NB4 (cell line): ENCODE data around the gene INPP4A.

Source experiments
- POLR2A ChIP-seq: IDR thresholded peaks from 2 replicates; pipeline ENCODE4 v1.6.1; 2011; ENCODE audit warnings: mild to moderate bottlenecking; ENCODE audit not compliant: insufficient read length; ENCODE audit errors: extremely low read depth
- TF ChIP-seq, protein P1 (sequence below): IDR thresholded peaks from one replicate; pipeline ENCODE4 v1.5.1; 2012; ENCODE audit warnings: low read depth, low read length

GRCh38 chr2:98543214-98543613 is 98.6 kb downstream of the INPP4A start:
- TF ChIP-seq, protein P1, sequence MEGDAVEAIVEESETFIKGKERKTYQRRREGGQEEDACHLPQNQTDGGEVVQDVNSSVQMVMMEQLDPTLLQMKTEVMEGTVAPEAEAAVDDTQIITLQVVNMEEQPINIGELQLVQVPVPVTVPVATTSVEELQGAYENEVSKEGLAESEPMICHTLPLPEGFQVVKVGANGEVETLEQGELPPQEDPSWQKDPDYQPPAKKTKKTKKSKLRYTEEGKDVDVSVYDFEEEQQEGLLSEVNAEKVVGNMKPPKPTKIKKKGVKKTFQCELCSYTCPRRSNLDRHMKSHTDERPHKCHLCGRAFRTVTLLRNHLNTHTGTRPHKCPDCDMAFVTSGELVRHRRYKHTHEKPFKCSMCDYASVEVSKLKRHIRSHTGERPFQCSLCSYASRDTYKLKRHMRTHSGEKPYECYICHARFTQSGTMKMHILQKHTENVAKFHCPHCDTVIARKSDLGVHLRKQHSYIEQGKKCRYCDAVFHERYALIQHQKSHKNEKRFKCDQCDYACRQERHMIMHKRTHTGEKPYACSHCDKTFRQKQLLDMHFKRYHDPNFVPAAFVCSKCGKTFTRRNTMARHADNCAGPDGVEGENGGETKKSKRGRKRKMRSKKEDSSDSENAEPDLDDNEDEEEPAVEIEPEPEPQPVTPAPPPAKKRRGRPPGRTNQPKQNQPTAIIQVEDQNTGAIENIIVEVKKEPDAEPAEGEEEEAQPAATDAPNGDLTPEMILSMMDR = no peak
- no peak for TF ChIP-seq POLR2A
